ENCODE data around the gene MSI2.

Gene MSI2

DNA sequence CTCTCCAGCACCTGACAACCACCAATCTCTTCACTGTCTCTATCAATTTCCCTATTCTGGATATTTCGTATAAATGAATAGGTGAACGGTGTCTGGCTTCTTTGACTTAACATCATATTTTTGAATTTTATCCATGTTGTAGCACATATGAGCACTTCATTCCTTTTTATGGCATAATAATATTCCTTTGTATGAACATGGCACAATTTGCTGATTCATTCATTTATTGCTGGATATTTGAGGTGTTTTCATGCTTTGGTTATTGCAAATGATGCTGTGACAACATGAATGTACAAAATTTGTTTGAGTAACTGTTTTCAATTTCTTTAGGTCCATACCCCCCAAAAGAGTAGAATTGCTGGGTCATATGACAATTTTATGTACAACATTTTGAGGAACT, 476.8 kb downstream of the MSI2 start:
- H3K9me2 ChIP-seq (replicated peaks; ENCODE audit: insufficient read depth, low read length), result no peaks in the 10 kb centered on the region
- H3K27ac ChIP-seq (ENCODE audit: low read depth, low read length), result no peak overlapping the region
- no peaks in the 10 kb centered on the region for H3K9me3 ChIP-seq (ENCODE audit: insufficient read depth, low read length)
- TF ChIP-seq, protein P1, sequence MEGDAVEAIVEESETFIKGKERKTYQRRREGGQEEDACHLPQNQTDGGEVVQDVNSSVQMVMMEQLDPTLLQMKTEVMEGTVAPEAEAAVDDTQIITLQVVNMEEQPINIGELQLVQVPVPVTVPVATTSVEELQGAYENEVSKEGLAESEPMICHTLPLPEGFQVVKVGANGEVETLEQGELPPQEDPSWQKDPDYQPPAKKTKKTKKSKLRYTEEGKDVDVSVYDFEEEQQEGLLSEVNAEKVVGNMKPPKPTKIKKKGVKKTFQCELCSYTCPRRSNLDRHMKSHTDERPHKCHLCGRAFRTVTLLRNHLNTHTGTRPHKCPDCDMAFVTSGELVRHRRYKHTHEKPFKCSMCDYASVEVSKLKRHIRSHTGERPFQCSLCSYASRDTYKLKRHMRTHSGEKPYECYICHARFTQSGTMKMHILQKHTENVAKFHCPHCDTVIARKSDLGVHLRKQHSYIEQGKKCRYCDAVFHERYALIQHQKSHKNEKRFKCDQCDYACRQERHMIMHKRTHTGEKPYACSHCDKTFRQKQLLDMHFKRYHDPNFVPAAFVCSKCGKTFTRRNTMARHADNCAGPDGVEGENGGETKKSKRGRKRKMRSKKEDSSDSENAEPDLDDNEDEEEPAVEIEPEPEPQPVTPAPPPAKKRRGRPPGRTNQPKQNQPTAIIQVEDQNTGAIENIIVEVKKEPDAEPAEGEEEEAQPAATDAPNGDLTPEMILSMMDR (IDR thresholded peaks at IDR 0.05; ENCODE audit: insufficient read depth, low read length, poor library complexity, severe bottlenecking), result no peak
- no peak for TF ChIP-seq EZH2phosphoT487 (conservative IDR thresholded peaks at IDR 0.05; ENCODE audit: low read length)
- H3K9ac ChIP-seq (ENCODE audit: low read length), result no peak overlapping the region
- H3K27me3 ChIP-seq (ENCODE audit: low read length), result no peaks in the 10 kb centered on the region
- H3K36me3 ChIP-seq (ENCODE audit: low read length), result no peaks in the 10 kb centered on the region
- no peak overlapping the region for H3K4me3 ChIP-seq (ENCODE audit: insufficient read depth, low read length, poor library complexity, severe bottlenecking)
- no peaks in the 10 kb centered on the region for H3K79me2 ChIP-seq (ENCODE audit: insufficient read depth, low read length)
- H3F3A ChIP-seq (ENCODE audit: insufficient read depth), result no peaks in the 10 kb centered on the region
- H3K4me2 ChIP-seq (ENCODE audit: low read depth, low read length, poor library complexity, severe bottlenecking), result no peak overlapping the region
- no peaks in the 10 kb centered on the region for H4K20me1 ChIP-seq (ENCODE audit: low read depth, low read length)
- H2AFZ ChIP-seq (ENCODE audit: low read depth, low read length, severe bottlenecking), result no peak overlapping the region

Measured in SU-DHL-6 (cell line).